Body of pancreas (tissue), 4 donors: ENCODE results near the gene ARF6.

Experiments used
- POLR2A ChIP-seq, 3 donors: fragments of 450-650 bp; IDR thresholded peaks; one replicate each; pipeline ENCODE4 v1.6.1; 2016; ENCODE audit warnings: antibody characterized with exemption in 3 of 3, mild to moderate bottlenecking in 2 of 3
- TF ChIP-seq, protein P1 (sequence below), 7 experiments: fragments of 450-650 bp in 4 of 7; fragments of 200-600 bp in 3 of 7; sonication (generic) in 3 of 7; IDR thresholded peaks; one replicate each; pipeline ENCODE4 v1.5.1; 2016 to 2019; ENCODE audit warnings: antibody characterized with exemption in 7 of 7

DNA sequence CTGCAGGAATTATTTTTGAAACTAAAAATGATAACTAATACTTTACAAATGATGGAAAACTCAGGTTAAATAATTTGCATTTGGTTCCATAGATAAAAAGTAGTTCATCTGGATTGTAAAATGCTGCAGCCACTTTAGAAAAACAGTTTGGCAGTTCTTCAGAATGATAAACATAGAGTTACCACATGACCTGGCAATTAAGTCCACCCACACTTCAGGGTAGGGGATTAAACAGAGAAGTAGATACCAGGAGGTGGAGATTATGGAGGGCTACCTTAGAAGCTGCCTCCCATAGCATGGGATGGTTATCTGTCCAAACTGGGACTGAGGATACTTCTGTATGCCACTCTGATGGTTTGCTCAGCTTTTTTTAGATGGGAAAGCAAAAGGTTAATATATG, 22.2 kb downstream of the ARF6 start:
- TF ChIP-seq, protein P1, sequence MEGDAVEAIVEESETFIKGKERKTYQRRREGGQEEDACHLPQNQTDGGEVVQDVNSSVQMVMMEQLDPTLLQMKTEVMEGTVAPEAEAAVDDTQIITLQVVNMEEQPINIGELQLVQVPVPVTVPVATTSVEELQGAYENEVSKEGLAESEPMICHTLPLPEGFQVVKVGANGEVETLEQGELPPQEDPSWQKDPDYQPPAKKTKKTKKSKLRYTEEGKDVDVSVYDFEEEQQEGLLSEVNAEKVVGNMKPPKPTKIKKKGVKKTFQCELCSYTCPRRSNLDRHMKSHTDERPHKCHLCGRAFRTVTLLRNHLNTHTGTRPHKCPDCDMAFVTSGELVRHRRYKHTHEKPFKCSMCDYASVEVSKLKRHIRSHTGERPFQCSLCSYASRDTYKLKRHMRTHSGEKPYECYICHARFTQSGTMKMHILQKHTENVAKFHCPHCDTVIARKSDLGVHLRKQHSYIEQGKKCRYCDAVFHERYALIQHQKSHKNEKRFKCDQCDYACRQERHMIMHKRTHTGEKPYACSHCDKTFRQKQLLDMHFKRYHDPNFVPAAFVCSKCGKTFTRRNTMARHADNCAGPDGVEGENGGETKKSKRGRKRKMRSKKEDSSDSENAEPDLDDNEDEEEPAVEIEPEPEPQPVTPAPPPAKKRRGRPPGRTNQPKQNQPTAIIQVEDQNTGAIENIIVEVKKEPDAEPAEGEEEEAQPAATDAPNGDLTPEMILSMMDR (IDR thresholded peaks at IDR 0.05) = no peak
- no peak for TF ChIP-seq POLR2A (IDR thresholded peaks at IDR 0.05)
